ENCODE data around the gene TRMT10A. TPM values are rescaled to one million over a fixed set of nuclear protein-coding genes. Genes with fewer than 3 reads are reported as not detected.

TRMT10A gene
- total RNA-seq, 1 donor from 2014 or later = 12.1 TPM

- no peaks in the 10 kb centered on the region for H3K36me3 ChIP-seq (ENCODE audit: control insufficient read depth, insufficient read depth, low read length)
- H3K4me3 ChIP-seq (ENCODE audit: low read depth, low read length) = no peak overlapping the region
- H3K27me3 ChIP-seq (ENCODE audit: control insufficient read depth, insufficient read depth, low read length) = no peaks in the 10 kb centered on the region
- TF ChIP-seq, protein P1, sequence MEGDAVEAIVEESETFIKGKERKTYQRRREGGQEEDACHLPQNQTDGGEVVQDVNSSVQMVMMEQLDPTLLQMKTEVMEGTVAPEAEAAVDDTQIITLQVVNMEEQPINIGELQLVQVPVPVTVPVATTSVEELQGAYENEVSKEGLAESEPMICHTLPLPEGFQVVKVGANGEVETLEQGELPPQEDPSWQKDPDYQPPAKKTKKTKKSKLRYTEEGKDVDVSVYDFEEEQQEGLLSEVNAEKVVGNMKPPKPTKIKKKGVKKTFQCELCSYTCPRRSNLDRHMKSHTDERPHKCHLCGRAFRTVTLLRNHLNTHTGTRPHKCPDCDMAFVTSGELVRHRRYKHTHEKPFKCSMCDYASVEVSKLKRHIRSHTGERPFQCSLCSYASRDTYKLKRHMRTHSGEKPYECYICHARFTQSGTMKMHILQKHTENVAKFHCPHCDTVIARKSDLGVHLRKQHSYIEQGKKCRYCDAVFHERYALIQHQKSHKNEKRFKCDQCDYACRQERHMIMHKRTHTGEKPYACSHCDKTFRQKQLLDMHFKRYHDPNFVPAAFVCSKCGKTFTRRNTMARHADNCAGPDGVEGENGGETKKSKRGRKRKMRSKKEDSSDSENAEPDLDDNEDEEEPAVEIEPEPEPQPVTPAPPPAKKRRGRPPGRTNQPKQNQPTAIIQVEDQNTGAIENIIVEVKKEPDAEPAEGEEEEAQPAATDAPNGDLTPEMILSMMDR (IDR thresholded peaks at IDR 0.05; ENCODE audit: insufficient read depth, low read length, severe bottlenecking) = no peak
- DNase-seq (ENCODE audit: low read depth) (no peak), FAIRE-seq (no peak)
Measured at GRCh38 chr4:99573735-99574368, 10.0 kb upstream of the TRMT10A start.

DNA sequence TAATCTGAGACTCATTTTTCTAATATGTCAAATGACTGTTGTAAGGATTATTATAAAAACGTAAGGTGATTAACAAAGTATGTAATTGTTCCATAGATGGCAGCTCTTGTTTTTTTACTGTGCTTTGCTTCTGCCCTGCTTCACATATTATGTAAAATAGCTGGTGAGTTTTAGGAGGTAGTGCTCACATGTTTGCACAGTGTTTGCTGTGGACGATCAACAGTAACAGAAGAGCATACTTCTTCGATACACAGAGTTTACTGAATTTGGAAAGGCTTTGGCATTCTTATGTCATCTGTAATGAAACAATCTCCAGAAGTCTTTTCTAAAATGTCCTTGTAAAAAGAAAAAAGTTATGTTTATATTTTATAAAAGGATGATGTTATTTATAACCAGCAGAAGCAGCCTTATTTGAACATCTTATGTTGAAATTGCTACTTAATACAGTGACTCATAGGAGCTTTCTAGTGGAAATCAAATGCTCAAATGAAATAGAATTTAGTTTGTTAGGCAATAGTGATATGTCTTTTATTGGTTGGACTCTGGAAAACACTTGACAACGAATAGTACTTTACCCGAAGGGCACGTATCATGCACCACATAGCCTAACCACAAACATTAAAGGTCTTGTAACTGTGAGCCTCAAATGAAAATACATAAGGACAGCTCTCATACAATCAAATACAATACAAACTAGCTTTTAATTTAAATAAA, 8.8 kb upstream of the TRMT10A start:
- FAIRE-seq (no peak), DNase-seq (ENCODE audit: low read depth) (peak; percentile 72)

GRCh38 chr4:99571883-99572282, 8.0 kb upstream of the TRMT10A start:
- no peak for FAIRE-seq
- no peak overlapping the region for H3K4me3 ChIP-seq (ENCODE audit: low read depth, low read length)
- H3K36me3 ChIP-seq (ENCODE audit: control insufficient read depth, insufficient read depth, low read length) = no peaks in the 10 kb centered on the region
- DNase-seq (ENCODE audit: low read depth) = no peak
- TF ChIP-seq, protein P1 (IDR thresholded peaks at IDR 0.05; ENCODE audit: insufficient read depth, low read length, severe bottlenecking) = no peak
- no peaks in the 10 kb centered on the region for H3K27me3 ChIP-seq (ENCODE audit: control insufficient read depth, insufficient read depth, low read length)

More for the DNA sequence above, 8.8 kb upstream of the TRMT10A start:
- Histone ChIP-seq H3K36me3 (ENCODE audit: control insufficient read depth, insufficient read depth, low read length) (no peaks in the 10 kb centered on the region), H3K27me3 (ENCODE audit: control insufficient read depth, insufficient read depth, low read length) (no peaks in the 10 kb centered on the region), H3K4me3 (ENCODE audit: low read depth, low read length) (no peak overlapping the region)
- TF ChIP-seq, protein P1 (IDR thresholded peaks at IDR 0.05; ENCODE audit: insufficient read depth, low read length, severe bottlenecking) = no peak

DNA sequence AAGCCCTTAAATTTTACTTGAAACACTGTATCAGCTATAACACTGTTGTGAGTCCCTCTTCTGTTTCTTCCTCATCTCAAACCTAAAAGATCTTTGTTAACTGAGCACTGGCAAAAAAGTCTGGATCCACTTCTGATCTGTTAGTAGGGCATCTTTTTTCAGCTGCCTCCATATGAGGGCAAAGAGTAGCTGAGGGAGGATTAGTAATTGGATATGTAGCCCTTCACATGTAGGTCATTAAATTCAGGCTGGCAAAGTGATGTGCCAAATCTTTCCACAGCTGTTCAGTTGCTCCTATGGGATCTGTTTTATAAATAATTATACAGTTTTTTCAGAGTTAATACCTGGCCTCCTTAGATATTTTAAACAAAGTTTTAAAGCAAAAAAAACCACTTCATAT, 1.1 kb upstream of the TRMT10A start:
- Histone ChIP-seq H3K4me3 (ENCODE audit: low read depth, low read length) (no peak overlapping the region), H3K27me3 (ENCODE audit: control insufficient read depth, insufficient read depth, low read length) (no peaks in the 10 kb centered on the region), H3K36me3 (ENCODE audit: control insufficient read depth, insufficient read depth, low read length) (no peaks in the 10 kb centered on the region)
- TF ChIP-seq, protein P1 (IDR thresholded peaks at IDR 0.05; ENCODE audit: insufficient read depth, low read length, severe bottlenecking) = no peak
- FAIRE-seq (no peak), DNase-seq (ENCODE audit: low read depth) (no peak)

- H3K27me3 ChIP-seq (ENCODE audit: control insufficient read depth, insufficient read depth, low read length) = no peaks in the 10 kb centered on the region
- TF ChIP-seq, protein P1 (IDR thresholded peaks at IDR 0.05; ENCODE audit: insufficient read depth, low read length, severe bottlenecking) = no peak
- no peaks in the 10 kb centered on the region for H3K36me3 ChIP-seq (ENCODE audit: control insufficient read depth, insufficient read depth, low read length)
- DNase-seq (ENCODE audit: low read depth) = no peak
- no peak for FAIRE-seq
- H3K4me3 ChIP-seq (ENCODE audit: low read depth, low read length) = no peak overlapping the region
Measured at GRCh38 chr4:99552872-99553271, 11.0 kb downstream of the TRMT10A start.

Data from bronchial epithelial cell (primary cell).